Ishikawa (cell line): Measurements from ENCODE around the gene SLC25A30.

ENCODE experiments used
- CEBPB ChIP-seq: IDR thresholded peaks from 2 replicates; pipeline ENCODE4 v1.6.1; 2012
- CREB1 ChIP-seq: IDR thresholded peaks from 2 replicates; pipeline ENCODE4 v1.6.1; 2012; ENCODE audit warnings: low read depth
- EGR1 ChIP-seq: IDR thresholded peaks from 2 replicates; pipeline ENCODE4 v1.6.1; 2012
- EP300 ChIP-seq: IDR thresholded peaks from 2 replicates; pipeline ENCODE4 v1.6.1; 2012; ENCODE audit warnings: borderline replicate concordance
- FOXM1 ChIP-seq: IDR thresholded peaks from 2 replicates; pipeline ENCODE4 v1.6.1; 2012; ENCODE audit warnings: low read depth, borderline replicate concordance
- NFIC ChIP-seq: IDR thresholded peaks from 2 replicates; pipeline ENCODE4 v1.6.1; 2012
- RAD21 ChIP-seq: IDR thresholded peaks from 2 replicates; pipeline ENCODE4 v1.6.1; 2012; ENCODE audit warnings: low read depth
- REST ChIP-seq: IDR thresholded peaks from 2 replicates; pipeline ENCODE4 v1.6.1; 2012; ENCODE audit warnings: low read depth, mild to moderate bottlenecking
- TAF1 ChIP-seq: IDR thresholded peaks from 2 replicates; pipeline ENCODE4 v1.6.1; 2012; ENCODE audit warnings: low read depth, mild to moderate bottlenecking
- TCF12 ChIP-seq: IDR thresholded peaks from 2 replicates; pipeline ENCODE4 v1.6.1; 2012; ENCODE audit warnings: low read depth
- TEAD4 ChIP-seq: IDR thresholded peaks from 2 replicates; pipeline ENCODE4 v1.6.1; 2012
- USF1 ChIP-seq: IDR thresholded peaks from 2 replicates; pipeline ENCODE4 v1.6.1; 2012
- YY1 ChIP-seq: IDR thresholded peaks from 2 replicates; pipeline ENCODE4 v1.6.1; 2012; ENCODE audit warnings: low read depth
- ZBTB7A ChIP-seq: IDR thresholded peaks from 2 replicates; pipeline ENCODE4 v1.6.1; 2012; ENCODE audit warnings: low read depth
- TF ChIP-seq, protein P1 (sequence below): IDR thresholded peaks from 2 replicates; pipeline ENCODE4 v1.6.1; 2012

SLC25A30 gene

DNA sequence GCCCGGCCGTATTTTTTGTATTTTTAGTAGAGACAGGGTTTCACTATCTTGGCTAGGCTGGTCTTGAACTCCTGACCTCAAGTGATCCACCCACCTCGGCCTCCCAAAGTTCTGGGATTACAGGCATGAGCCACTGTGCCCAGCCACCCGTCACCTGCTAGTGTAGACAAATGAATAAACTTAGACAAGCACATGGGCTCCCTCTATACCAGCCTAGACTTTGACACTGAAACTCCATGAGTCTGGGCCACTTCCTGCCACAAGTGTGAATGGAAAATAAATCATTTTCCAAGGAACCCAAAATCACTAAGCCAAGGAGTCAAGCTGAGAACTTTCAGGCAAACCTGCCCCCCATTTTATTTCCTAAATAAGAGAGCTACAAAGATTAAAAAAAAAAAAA is 50.2 kb downstream of the SLC25A30 start:
- TF ChIP-seq, protein P1, sequence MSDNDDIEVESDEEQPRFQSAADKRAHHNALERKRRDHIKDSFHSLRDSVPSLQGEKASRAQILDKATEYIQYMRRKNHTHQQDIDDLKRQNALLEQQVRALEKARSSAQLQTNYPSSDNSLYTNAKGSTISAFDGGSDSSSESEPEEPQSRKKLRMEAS: no peak
- no peak for TF ChIP-seq EGR1
- no peak for TF ChIP-seq USF1
- no peak for TF ChIP-seq EP300

DNA sequence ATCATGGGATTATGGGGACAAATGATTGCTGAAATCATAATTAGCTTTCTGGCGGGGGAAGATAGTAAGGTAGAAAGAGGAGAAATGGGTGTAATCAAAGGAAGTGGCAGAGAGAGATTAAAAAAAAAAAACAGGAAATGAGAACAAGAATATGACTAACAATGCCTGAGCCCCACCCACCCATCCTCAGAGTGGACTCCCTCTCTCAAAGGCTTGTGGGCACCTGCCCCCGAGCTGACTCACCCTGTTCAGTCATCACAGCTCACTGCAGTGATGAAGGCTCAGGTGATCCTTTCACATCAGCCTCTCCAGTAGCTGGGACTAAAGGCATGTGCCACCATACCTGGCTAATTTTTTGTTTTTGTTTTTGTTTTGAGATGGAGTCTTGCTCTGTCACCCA is 50.8 kb downstream of the SLC25A30 start:
- TF ChIP-seq NFIC (no peak), TCF12 (no peak), TAF1 (no peak), TEAD4 (no peak), CREB1 (no peak), RAD21 (no peak), YY1 (no peak), REST (no peak), EGR1 (no peak), ZBTB7A (no peak), CEBPB (no peak), FOXM1 (no peak), EP300 (no peak), USF1 (no peak)
- TF ChIP-seq, protein P1: no peak

GRCh38 chr13:45365558-45365885 is 52.7 kb downstream of the SLC25A30 start:
- TF ChIP-seq TAF1: no peak
- TF ChIP-seq TEAD4: no peak
- TF ChIP-seq, protein P1: no peak
- TF ChIP-seq USF1: no peak
- TF ChIP-seq ZBTB7A: no peak
- TF ChIP-seq YY1: no peak
- no peak for TF ChIP-seq NFIC
- TF ChIP-seq CREB1: no peak
- no peak for TF ChIP-seq EP300
- TF ChIP-seq REST: no peak
- TF ChIP-seq CEBPB: no peak
- no peak for TF ChIP-seq RAD21
- no peak for TF ChIP-seq FOXM1
- no peak for TF ChIP-seq TCF12
- TF ChIP-seq EGR1: no peak

- no peak for TF ChIP-seq TEAD4
- TF ChIP-seq USF1: no peak
- no peak for TF ChIP-seq CREB1
- no peak for TF ChIP-seq ZBTB7A
Measured at GRCh38 chr13:45364876-45365557, 53.2 kb downstream of the SLC25A30 start.

DNA sequence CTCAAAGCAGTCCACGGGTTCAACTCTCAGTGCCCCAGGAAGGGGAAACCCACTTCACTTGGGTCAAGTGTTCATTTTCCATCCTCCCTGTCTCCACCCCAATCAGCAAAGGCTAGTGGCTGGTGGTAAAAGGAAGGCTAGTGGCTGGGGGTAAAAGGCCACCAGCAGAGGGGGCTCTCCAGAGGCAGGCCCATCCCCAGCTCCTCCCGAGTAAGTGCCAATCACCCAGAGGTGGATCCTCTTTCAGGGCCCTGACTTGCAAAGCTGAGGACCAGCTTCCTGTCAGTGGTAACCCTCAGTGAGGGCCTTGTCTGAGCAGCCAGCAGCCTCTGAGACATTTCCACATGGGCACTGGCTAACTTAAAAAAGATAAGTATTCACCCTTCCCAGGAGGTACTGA is 55.2 kb downstream of the SLC25A30 start:
- TF ChIP-seq TEAD4 (no peak), TCF12 (no peak), EGR1 (no peak), YY1 (no peak), FOXM1 (no peak), USF1 (no peak), RAD21 (no peak), CREB1 (no peak), TAF1 (no peak), EP300 (no peak), ZBTB7A (no peak), REST (no peak)
- TF ChIP-seq, protein P1: no peak
